DLD1 (cell line): ENCODE measurements around the gene IZUMO4.

Source experiments
- in situ Hi-C: cut with HindIII; loops from 2 replicates; pipeline ENCODE4 v1.10.0; 2017; ENCODE audit warnings: low sequenced_read_pairs

IZUMO4 gene

GRCh38 chr19:2058570-2059421, 37.9 kb upstream of the IZUMO4 start:
- in situ Hi-C loops = no loop called here

GRCh38 chr19:2059422-2060201, 37.1 kb upstream of the IZUMO4 start:
- in situ Hi-C loops = no loop called here

DNA sequence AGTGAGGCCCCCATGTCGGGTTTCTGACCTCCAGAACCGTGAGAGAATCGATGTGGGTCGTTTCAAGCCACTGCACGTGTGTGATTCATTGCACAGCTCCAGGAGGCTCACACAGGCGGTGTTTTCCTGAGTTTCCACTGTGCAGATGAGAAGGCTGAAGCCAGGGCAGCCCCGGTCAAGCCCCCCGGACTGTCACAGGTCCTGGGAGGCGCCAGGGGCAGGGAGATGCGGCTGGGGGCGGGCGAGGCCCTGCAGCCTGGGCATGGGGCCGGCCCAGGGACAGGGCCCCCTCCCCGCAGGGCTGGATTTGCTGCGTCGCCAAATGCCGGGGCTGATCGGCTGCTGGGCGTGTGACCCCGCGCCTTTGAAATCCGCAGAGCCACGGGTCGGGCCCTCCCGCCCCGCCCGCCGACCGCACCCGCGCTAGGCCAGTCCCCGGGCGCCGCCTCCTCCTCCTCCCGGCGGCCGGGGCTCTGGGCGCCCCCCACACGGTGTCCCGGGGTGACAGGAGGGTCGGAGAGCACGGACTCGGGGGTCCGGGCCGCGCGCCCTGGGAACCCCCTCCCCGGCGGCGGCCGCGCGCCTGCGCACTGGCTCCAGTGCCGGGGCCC, 35.7 kb upstream of the IZUMO4 start:
- in situ Hi-C loops = no loop called here

- in situ Hi-C loops = no loop called here
These were observed 35.0 kb upstream of the IZUMO4 start for GRCh38 chr19:2061495-2062388.

- in situ Hi-C loops = no loop called here
These were observed 34.4 kb upstream of the IZUMO4 start for GRCh38 chr19:2062389-2062729.

DNA sequence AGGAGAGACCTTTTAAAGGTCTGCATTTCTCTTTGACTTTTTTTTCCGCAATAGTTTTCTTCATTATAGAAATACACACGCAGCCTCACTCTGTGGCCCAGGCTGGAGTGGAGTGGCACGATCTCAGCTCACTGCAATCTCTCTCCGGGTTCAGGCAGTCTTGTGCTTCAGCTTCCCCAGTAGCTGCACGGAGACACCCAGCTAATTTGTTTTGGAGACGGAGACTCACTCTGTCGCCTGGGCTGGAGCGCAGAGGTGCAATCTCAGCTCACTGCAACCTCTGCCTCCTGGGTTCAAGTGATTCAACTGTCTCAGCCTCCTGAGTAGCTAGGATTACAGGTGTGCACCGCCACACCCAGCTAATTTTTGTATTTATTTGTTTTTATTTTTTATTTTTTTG, 33.9 kb upstream of the IZUMO4 start:
- in situ Hi-C loops = no loop called here

GRCh38 chr19:2063824-2064223, 32.9 kb upstream of the IZUMO4 start:
- in situ Hi-C loops = no loop called here

- in situ Hi-C loops = no loop called here
These were observed 32.3 kb upstream of the IZUMO4 start for GRCh38 chr19:2064395-2064787.

GRCh38 chr19:2064788-2065524, 31.8 kb upstream of the IZUMO4 start:
- in situ Hi-C loops = no loop called here

- in situ Hi-C loops = no loop called here
These were observed 26.3 kb upstream of the IZUMO4 start for GRCh38 chr19:2070436-2070827.

DNA sequence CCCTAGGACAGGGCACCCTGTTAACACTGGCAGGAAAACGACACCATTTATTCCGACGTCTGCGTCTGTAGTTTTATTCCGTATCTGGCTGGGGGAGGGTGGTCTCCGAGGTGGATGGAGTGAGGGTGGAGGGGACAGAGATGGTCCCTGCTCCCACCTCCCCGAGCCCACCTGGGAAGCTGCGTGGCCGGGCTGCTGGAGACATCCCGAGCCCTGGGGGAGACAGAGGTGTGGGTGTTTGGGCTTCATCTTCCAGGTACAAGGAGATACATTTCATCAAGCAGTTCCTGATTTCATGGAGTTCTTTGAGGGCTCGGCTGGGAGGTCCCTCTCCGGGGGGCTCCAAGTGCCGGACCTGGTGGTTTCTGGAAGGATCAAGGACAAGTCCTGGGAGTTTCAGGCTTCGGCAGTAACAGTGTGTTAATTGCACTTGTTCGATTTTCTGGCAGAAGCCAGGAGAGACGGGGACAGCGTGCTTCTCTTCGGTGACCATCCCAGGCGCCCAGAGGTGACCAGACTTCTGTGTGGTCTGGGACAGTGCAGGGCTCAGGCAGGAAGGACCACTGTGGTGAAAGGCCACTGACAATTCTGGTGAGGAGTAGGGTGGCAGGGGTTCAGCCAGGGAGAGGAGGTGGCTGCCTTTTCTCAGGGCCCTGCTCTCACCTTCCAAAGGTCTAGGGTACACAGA, 25.6 kb upstream of the IZUMO4 start:
- in situ Hi-C loops = no loop called here

DNA sequence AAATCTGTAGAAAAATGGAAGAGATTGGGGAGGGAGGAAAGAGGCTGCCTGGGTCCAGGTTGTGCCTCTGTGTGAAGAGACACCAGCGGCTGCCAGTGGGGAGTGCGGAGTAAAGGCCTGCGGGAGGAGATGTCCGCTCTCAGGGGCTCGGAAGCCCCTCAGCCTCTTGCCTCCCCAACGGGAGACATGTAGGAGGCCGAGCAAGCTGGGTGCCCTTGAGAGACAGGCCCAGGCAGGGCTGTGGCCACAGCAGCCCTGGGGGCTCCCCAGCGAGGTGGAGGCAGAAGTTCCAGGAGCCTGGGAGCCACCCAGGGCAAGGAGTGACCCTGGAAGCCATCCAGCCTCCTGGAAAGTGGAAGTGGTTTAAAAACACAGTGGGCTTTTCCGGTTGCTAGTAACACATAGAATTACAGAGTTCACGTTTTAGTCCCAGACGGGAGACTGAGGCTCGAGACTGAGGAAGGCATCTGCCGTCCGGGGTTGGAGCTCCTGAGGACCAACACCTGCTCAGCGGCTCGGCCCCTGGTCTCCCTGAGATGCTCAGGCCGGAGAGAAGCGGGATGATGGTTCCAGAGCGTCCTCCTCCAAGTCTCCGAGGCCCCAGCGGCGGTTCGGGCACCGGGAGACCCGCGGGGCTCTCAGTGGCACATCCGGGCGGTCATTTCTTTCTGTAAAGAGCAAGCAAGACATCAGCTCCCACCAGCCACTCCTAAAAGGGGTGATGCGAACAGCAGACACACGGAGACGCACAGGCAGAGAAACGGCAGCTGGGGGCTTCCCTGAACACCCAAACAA, 23.8 kb upstream of the IZUMO4 start:
- in situ Hi-C loops = no loop called here

DNA sequence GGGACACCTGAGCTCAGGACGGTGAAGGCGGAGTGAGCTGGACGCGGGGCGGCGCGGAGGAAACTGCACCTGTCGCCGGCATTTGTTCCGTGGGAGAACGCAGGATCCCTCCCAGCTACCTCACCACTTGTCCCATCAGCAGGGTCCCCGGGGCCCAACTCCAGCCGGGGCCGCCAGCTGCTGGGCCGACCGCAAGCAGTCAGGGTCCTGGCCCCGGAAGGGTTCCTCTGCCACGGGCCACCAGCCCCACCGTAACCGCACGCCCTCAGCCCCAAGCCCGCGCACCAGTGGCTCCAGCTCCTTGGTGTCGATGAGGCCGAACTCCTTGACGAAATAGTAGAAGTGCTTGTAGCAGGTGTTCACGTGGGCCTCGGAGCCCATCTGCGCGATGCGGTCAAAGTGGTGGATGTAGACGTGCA, 20.2 kb upstream of the IZUMO4 start:
- in situ Hi-C loops = no loop called here

- in situ Hi-C loops = no loop called here
These were observed 19.3 kb upstream of the IZUMO4 start for GRCh38 chr19:2077398-2077797.

DNA sequence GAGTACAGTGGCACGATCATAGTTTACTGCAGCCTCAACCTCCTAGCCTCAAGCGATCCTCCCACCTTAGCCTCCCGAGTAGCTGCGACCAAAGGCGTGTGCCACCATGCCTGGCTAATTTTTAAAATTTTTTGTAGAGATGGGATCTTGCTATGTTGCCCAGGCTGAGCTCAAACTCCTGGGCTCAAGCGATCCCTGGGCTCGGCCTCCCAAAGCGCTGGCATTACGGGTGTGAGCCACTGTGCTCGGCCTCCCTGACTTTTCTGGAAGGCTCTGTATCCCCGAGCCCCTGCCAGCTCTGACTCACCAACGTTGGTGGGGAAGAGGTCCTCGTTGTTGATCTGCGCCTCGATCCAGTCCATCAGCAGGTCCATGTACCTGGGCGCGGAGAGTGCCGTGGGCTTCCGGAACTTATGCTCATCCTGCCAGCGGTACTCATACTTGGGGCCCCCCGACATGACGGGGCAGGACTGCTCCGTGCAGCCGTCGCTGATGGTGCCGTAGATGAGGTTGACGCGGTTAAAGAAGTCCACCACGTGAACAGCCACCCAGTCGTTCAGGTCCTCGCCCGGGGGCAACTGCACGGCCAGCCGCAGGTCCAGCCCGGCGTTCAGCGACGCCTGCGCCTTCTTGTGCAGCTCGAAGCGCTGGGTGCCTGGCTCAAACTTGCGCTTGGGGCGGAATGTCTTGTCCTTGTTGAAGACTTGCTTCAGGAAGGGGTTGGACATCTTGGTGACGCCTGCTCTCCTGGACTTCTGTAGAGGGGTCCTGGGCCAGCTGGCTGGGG, 18.7 kb upstream of the IZUMO4 start:
- in situ Hi-C loops = no loop called here

GRCh38 chr19:2079076-2079864, 17.4 kb upstream of the IZUMO4 start:
- in situ Hi-C loops = no loop called here

- in situ Hi-C loops = no loop called here
These were observed 16.8 kb upstream of the IZUMO4 start for GRCh38 chr19:2079865-2080301.
